Astrocyte (in vitro differentiated cells and primary cell): ENCODE measurements around the gene ZNF25.
"Not testable (repeated sequence)": the region's sequence is repeated elsewhere in the genome, so short reads cannot be mapped to it uniquely, and the experiment has no call there.

Experiments used
- CTCF ChIP-seq: IDR thresholded peaks from 2 replicates; pipeline ENCODE4 v1.5.1; 2011; ENCODE audit warnings: low read depth, mild to moderate bottlenecking, inconsistent platforms, low read length, moderate library complexity; ENCODE audit not compliant: insufficient read depth
- EZH2 ChIP-seq: IDR thresholded peaks from 2 replicates; pipeline ENCODE4 v1.6.1; 2012; ENCODE audit warnings: mild to moderate bottlenecking, low read length, inconsistent platforms; ENCODE audit not compliant: insufficient read depth

GRCh38 chr10:38000474-38000873 lies 24.0 kb upstream of the ZNF25 start:
- not testable (repeated sequence) for TF ChIP-seq CTCF, EZH2
